ENCODE measurements around the gene OSBP2. TPM values are rescaled to one million over a fixed set of nuclear protein-coding genes. Genes with fewer than 3 reads are reported as not detected.

The OSBP2 gene
- total and polyA plus RNA-seq, 3 donors from 2014 or later, result 39.5 to 68.0 (median 45.4) TPM

GRCh38 chr22:30801695-30802094 lies 107.0 kb downstream of the OSBP2 start:
- WGBS, 2 donors, result 67 to 73% methylated on average over 3 of the region's 3 CpGs
- Histone ChIP-seq H3K27me3 (no peaks in the 10 kb centered on the region), H3K9me3 (no peaks in the 10 kb centered on the region), H3K36me3 (ENCODE audit: low read depth, missing control alignments) (no peaks in the 10 kb centered on the region), H3K4me3 (no peak overlapping the region), H3K4me1 (peaks cover 5% of the 10 kb centered on the region), H3K27ac (no peak overlapping the region)
- intact Hi-C loops (cut with DNase I; ENCODE audit: low total_unique reads), result no loop called here
- TF ChIP-seq POLR2A (IDR thresholded peaks at IDR 0.05) (no peak), CTCF (IDR thresholded peaks at IDR 0.05) (no peak)
- no peak for DNase-seq

GRCh38 chr22:30802202-30803166 lies 107.8 kb downstream of the OSBP2 start:
- peak; percentile 85 for DNase-seq
- no peak for TF ChIP-seq POLR2A (IDR thresholded peaks at IDR 0.05)
- peak; percentile 23 to 52 (median 25) for TF ChIP-seq CTCF (IDR thresholded peaks at IDR 0.05)
- Histone ChIP-seq H3K4me1 (peaks cover 5% of the 10 kb centered on the region), H3K27ac (no peak overlapping the region), H3K36me3 (ENCODE audit: low read depth, missing control alignments) (no peaks in the 10 kb centered on the region), H3K27me3 (no peaks in the 10 kb centered on the region), H3K9me3 (no peaks in the 10 kb centered on the region), H3K4me3 (peak overlapping the region; percentile 12 to 34)
- intact Hi-C loops (cut with DNase I; ENCODE audit: low total_unique reads), result no loop called here
- 0 to 1% methylated on average over 15 to 78 of the region's 85 CpGs for WGBS, 2 donors

- intact Hi-C loops (cut with DNase I; ENCODE audit: low total_unique reads), result no loop called here
- Histone ChIP-seq H3K27me3 (no peaks in the 10 kb centered on the region), H3K9me3 (no peaks in the 10 kb centered on the region), H3K36me3 (ENCODE audit: low read depth, missing control alignments) (no peaks in the 10 kb centered on the region), H3K27ac (no peak overlapping the region), H3K4me3 (no peak overlapping the region), H3K4me1 (peaks cover 5% of the 10 kb centered on the region)
- no peak for DNase-seq
- TF ChIP-seq CTCF (IDR thresholded peaks at IDR 0.05), result no peak
- TF ChIP-seq POLR2A (IDR thresholded peaks at IDR 0.05), result no peak
- WGBS, 2 donors, result 68 to 80% methylated on average over 5 of the region's 5 CpGs
Measured at GRCh38 chr22:30803679-30804078, 109.0 kb downstream of the OSBP2 start.

GRCh38 chr22:30804626-30805025 lies 110.0 kb downstream of the OSBP2 start:
- intact Hi-C loops (cut with DNase I; ENCODE audit: low total_unique reads), result no loop called here

More at GRCh38 chr22:30804626-30805025, 110.0 kb downstream of the OSBP2 start:
- no peak for TF ChIP-seq POLR2A (IDR thresholded peaks at IDR 0.05)
- TF ChIP-seq CTCF (IDR thresholded peaks at IDR 0.05), result no peak
- no peak for DNase-seq
- H3K4me1 ChIP-seq, result peaks cover 5% of the 10 kb centered on the region
- no peaks in the 10 kb centered on the region for H3K36me3 ChIP-seq (ENCODE audit: low read depth, missing control alignments)
- H3K27ac ChIP-seq, result no peak overlapping the region
- H3K27me3 ChIP-seq, result no peaks in the 10 kb centered on the region
- no peaks in the 10 kb centered on the region for H3K9me3 ChIP-seq
- no peak overlapping the region for H3K4me3 ChIP-seq
- WGBS, 2 donors, result 82 to 85% methylated on average over 5 of the region's 5 CpGs

All from testis (tissue), 3 donors.